NCI-H2029 treated with DMSO at 0.1 percent for 48 hours (cell line): ENCODE data around the gene TGFB1.

Source experiments
- DNase-seq: peaks from one replicate; lab custom pipeline; 2025; lab: John Stamatoyannopoulos, UW

TGFB1 gene

DNA sequence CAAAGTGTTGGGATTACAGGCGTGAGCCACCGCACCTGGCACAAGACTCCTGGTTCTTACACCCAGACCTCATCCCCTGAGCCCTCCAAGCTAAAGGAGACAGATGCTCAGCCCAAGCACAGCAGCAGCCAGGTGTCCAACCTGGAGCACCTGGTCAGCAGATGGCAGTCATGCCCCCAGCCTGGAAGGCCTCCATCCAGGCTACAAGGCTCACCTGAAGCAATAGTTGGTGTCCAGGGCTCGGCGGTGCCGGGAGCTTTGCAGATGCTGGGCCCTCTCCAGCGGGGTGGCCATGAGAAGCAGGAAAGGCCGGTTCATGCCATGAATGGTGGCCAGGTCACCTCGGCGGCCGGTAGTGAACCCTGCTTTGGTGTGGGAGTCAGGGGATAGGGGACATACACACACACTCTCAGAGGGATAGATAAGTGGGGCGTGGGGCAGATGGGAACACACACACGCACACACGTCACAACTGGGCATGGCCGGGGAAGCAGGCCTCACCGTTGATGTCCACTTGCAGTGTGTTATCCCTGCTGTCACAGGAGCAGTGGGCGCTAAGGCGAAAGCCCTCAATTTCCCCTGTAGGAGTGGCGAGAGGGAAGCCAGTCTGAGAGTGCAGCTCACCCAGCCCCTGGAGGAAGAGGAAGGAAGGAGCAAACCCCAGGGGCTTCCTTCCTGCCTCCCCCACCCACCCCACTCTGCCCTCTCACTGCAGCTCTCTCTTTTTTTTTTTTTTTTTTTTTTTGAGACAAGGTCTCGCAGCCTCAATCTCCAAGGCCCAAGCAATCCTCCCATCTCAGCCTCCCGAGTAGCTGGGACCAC, 11.8 kb downstream of the TGFB1 start:
- no peak for DNase-seq

DNA sequence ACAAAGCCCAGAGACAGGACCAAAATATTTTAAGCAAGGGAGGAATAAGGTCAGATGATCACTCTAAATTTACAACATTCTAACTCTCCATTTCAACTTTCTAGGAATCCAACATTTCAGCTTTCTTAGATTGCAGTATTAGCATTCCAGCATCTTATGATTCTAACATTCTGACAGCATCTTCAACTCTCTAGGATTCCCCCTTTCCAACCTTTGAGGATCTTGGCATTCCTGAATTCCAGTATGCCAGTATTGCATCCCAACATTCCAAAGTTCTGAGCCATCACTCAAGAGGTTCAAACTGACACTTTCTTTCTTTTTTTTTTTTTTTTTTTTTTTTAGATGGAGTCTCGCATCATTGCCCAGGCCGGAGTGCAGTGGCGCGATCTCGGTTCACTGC, 13.8 kb downstream of the TGFB1 start:
- DNase-seq = no peak

DNA sequence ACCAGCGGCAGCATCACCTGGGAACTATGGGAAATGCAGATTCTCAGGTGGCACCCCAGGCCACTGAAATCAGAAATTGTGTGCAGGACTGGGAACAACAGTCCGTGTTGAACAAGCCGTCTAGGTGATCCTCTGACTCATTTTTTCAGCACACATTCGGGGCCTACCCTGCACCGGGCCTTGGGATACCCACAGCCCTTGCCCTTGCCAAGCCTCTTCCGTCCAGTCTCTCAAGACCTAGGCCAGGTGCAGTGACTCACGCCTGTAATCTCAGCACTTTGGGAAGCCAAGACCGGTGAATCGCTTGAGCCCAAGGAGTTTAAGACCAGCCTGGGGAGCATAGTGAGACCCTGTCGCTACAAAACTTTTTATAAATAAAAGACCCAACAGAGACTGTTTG, 18.3 kb downstream of the TGFB1 start:
- DNase-seq = no peak

DNA sequence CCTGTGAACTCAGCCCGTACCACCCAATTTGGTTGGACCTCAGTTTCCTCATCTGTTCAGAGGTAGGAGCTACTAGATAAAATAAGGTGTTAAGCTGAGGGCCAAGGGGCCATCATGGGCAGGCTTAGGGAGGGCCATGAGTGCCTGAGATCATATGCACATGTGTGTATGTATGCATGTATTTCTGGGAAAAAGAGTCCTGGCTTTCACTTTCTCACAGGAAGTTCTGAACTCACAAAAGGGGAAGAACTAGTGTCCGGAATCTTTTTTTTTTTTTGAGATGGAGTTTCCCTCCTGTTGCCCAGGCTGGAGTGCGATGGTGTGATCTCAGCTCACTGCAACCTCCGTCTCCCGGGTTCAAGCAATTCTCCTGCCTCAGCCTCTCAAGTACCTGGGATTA, 18.9 kb downstream of the TGFB1 start:
- DNase-seq = no peak

DNA sequence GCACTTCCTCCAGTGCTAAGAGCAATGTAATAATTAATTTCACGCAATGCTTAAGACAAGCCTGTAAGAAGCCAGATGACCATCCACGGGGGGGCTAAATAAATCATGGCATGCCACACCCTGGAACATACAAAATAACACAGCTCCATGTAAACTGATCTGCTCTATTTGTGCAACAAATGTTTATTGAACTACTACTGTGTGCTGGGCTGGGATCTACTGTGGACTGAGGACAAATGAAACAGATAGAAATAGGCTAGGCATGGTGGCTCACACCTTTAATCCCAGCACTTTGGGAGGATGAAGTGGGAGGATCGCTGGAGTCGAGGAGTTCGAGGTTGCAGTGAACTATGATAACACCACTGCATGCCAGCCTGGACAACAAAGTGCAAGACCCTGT, 21.3 kb downstream of the TGFB1 start:
- DNase-seq = no peak

- no peak for DNase-seq
These were observed 21.7 kb downstream of the TGFB1 start for GRCh38 chr19:41332000-41332399.

DNA sequence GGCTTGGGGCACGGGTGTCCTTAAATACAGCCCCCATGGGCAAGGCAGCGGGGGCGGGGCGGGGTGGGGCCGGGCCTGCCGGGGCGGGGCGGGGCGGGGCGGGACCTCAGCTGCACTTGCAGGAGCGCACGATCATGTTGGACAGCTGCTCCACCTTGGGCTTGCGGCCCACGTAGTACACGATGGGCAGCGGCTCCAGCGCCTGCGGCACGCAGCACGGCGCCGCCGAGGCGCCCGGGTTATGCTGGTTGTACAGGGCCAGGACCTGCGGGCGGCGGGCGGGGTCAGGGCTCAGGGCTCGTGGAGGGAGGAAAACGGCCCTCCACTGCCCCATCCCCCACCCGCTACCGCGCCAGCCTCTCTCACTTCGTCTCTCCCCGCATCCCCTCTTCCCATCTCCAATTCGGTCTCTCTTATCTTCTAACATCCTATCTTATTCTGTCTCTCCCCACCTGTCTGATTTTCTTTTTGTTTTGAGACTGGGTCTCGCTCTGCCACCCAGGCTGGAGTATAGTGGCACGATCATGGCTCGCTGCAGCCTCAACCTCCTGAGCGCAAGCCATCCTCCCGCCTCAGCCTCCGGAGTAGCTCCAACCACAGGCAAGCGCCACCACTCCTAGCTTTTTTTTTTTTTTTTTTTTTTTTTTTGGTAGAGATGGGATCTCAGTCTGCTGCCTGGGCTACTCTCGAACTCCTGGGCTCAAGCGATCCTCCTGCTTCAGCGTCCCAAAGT, 22.6 kb downstream of the TGFB1 start:
- DNase-seq = no peak

DNA sequence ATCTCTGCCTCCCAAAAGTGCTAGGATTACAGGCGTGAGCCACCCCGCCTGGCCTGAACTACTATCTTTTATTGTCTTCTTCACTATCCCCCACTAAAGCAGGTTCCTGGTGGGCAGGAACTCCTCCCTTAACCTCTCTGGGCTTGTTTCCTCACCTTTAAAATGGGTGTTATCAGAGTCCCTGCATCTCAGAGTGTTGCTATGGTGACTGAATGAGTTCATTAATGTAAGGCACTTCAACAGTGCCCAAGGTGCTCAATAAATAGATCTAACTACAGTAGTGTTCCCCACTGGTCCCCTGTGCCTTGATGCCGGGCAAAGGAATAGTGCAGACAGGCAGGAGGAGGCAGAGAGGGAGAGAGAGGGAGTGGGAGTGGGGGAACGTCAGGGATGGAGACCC, 23.2 kb downstream of the TGFB1 start:
- DNase-seq = no peak

DNA sequence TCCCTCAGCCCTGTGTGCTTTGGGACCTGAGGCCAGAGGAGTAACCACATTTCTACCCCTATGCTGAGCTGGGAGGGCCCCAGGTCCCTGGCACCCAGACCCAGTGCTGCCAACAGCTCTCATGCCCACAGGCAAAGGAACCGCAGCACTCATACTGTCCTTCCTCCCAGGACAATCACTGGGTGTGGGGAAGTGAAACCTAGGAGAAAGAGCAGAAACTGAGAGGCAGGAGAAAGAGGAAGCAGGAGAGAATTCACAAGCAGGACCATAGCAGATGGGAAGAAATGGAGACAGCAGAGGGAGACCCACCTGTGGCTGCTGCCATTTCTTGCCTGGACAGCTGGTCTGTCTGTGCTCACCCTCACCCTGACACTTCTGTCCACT, 24.9 kb downstream of the TGFB1 start:
- DNase-seq = no peak

GRCh38 chr19:41328157-41328841, 25.4 kb downstream of the TGFB1 start:
- no peak for DNase-seq

GRCh38 chr19:41327576-41328156, 26.1 kb downstream of the TGFB1 start:
- no peak for DNase-seq

- DNase-seq = no peak
These were observed 26.6 kb downstream of the TGFB1 start for GRCh38 chr19:41327076-41327575.

DNA sequence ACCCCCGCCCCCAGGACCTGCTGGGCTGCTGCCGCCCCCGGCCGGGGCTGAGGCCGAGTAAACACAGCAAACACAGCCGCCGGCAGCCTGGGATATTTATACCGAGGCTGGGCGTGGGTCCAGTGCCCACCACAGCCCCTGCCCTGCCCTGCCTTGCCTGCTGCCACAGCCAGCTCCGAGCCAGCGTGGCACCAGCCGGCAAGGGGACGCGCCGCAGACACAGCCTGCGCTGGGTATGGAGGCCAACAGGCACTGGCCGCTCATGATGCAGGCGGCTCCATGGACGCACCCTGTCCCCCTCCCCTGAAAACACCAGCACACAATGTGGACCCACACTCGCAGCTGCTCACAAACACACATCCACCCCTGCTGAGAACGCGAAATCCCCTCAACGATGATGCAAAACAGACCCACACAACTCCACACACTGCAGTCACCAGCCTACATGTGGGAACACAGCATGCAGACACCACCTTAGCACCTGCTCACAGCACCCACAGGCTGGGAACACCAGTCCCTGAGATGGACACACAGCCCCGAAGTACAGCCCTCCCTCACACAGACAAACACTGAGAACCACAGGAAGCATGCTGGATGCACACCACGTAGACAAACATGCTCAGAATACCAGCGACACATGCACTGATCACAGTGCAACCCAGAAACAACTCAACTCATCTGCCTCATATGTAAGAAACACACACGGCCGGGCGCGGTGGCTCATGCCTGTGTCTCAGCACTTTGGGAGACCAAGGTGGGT, 27.6 kb downstream of the TGFB1 start:
- DNase-seq = no peak

DNA sequence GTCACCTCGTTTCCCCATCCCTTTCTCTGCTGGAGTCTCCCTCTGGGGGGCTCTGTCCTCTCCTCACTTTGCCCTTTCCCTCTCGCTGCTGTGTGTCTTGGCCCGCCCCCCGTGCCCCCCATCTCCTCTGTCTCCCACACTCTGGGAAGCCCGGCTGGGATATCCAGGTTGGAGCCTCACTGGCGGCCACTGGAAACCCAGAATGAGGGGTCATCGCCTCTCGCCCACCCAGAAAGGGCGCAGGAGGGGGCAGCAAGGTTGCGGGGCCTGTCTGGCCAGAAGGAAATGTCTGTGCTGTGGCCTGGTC, 28.1 kb downstream of the TGFB1 start:
- no peak for DNase-seq

- no peak for DNase-seq
These were observed 28.6 kb downstream of the TGFB1 start for GRCh38 chr19:41324921-41325639.

- no peak for DNase-seq
These were observed 29.5 kb downstream of the TGFB1 start for GRCh38 chr19:41324231-41324702.

GRCh38 chr19:41323430-41324125, 30.1 kb downstream of the TGFB1 start:
- DNase-seq = no peak

- no peak for DNase-seq
These were observed 30.7 kb downstream of the TGFB1 start for GRCh38 chr19:41323023-41323422.

DNA sequence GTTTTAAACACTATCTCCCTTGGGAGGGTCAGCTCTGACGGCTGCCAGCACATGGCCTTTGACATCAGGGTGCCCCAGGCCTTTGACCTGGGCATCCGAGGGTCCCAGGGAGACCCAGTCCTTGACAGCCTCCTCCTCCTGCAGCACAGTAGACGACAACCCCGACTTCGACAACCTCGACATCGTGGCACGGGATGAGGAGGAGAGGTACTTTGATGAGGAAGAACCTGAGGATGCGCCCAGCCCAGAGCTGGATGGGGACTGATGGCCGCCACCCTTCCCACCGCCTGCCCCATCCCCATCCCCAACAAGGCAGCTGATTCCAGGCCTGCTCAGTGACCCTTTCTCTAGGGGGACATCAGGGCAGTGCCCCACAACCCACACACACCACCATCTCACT, 31.3 kb downstream of the TGFB1 start:
- DNase-seq = no peak

DNA sequence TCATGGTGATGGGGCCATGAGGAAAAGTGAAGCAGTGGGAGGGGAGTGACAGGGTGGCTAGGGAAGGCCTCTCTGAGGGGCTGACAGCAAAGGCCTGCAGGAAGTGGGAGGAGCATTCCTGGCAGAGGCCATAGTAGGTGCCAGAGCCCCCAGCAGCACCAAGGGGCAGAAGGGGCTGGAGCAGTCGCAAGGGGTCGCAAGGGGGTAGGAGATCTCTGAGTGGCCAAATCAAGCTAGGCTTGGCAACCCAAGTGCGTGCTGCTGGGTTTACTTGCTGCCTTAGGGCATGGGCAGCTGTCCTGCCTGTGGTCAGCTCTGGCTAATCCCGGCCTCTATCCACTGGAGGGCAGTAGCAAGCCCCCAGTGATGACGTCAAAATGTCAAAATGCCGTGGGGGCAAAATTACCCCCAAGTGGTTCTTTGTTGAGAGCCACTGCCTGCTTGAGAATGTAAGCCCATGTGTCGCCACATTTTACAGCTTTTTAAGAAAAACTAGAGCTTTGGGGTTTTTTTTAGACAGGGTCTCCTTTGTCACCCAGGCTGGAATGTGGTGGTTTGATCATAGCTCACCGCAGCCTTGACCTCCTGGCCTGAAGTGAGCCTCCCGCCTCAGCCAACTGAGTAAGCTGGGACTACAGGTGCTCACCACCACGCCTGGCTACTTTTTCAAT, 32.0 kb downstream of the TGFB1 start:
- no peak for DNase-seq
